ENCODE data around the gene TRAF3IP1.
"Not testable (repeated sequence)": the region's sequence is repeated elsewhere in the genome, so short reads cannot be mapped to it uniquely, and the experiment has no call there.

TRAF3IP1 gene

DNA sequence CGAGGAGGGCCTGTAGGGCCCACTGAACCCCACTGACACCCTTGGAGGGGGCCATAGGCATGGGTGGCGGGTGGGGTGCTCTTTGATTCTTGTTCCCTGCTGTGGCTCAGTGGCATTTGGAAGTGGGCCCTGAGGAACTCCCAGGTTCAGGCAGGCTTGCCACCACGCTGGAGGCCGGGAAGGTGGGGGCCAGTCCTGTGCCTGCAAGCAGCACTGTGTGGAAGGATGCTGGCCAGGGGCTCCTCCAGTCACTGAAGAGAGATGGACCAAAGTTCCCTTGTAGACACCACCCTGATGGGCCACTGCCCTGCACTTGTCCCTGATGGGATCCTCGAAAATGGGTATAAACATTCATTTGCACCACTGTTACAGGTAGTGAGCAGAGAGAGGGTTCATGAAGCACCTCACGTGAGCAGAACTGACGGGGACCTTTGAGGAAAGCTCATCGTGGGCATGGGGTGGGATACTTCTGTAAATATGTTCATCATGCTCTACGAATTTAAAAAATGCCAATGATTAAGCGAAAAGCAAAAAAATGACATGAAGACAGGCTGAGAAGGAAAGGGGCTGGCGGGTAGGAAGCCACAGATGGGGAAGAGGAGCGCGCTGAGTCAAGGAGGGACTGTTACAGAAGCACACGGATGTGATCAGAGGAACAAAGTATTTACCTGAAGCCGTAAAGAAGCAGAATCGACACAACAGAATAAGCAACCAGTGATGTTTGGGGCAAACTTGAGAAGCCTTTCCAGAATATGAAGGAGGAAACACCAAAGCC lies 61.2 kb downstream of the TRAF3IP1 start:
- no peak for DNase-seq

DNA sequence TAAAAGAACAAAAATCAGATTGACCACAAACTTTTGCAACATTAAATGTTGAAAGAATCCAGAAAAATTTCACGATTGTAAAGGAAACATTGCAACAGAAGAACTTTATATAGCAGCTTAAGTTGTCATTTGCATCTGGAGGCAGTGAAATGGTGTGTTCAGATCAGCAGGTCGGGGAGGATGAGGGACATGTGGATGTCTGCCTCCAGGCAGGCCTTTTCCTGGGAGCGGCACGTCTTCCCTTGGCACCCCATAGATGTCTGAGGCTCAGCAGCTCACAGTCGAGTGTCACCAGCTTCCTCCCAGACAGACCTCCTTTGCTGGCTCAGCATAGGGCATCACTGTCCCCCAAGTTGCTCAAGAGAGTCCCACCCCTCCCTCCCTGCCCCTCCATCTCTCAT lies 62.1 kb downstream of the TRAF3IP1 start:
- DNase-seq: no peak

- DNase-seq: no peak
Observed at GRCh38 chr2:238383135-238383534, 62.8 kb downstream of the TRAF3IP1 start.

- no peak for DNase-seq
Observed at GRCh38 chr2:238383743-238384380, 63.5 kb downstream of the TRAF3IP1 start.

DNA sequence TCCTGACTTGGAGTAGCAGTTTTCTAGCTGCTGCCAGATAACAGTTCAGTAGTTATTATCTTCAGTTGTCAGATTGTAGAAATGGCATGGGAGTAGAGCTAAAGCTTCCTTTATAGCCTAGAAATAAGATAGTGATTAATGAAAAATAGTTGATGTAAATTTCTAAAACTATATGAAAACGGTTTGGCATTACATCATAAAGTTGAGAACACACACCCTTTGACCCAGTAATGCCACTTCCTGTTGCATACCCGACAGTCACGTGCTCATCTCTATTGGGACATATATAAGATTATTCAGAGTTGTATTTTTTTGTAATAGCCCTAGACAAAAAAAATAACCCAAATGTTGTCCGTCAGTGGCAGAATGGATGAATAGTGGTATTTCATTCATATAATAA lies 67.0 kb downstream of the TRAF3IP1 start:
- DNase-seq: no peak

- DNase-seq: no peak
Observed at GRCh38 chr2:238388794-238389193, 68.5 kb downstream of the TRAF3IP1 start.

DNA sequence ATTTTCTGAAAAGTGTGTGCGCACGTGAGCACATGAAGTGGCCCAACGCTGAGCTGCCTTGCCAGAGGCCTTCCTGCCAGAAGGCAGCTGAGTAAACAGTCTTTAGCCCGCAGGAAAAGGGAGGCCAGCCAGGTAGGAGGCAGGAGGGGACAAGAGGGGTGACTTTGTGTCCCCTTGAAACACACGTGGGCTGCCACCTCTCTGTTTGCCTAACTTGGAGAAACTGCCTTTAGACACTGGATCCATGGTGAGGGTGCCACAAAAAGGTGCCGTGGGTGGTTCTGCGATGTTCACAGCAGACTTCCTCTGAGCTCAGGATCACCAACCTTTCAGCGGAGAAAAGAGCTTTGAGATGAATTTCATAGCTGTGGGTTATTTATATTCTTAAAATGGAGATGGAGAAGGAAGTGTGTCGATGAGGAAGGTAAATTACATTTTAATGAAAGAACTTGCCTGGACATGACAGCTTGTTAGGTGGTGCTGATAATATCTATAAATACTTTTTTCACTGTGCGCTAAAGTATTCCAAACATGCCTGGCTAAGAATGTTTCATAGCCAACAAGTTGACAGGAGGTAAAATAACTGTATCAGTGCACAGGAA lies 69.8 kb downstream of the TRAF3IP1 start:
- no peak for DNase-seq

GRCh38 chr2:238391042-238391689 lies 70.8 kb downstream of the TRAF3IP1 start:
- DNase-seq: no peak

DNA sequence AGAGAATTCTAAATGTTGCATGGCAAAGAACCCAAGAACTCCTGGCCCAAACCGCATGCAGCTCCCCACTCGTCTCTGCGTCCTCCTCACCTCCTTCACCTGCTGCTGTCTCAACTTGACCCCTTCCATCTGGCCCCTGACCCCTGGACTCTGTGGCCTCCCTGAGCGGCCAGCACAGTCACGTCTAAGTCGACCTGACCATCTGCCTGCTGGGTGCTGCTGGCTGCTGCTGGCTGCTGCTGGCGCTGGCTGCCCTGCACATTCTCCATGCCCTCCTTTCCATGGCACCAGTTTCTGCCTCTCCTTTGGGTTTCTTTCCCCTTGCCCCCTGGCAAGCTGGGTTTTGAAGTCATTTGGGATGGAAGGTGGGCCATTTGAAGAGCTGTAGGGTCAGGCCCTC lies 76.3 kb downstream of the TRAF3IP1 start:
- DNase-seq: no peak

DNA sequence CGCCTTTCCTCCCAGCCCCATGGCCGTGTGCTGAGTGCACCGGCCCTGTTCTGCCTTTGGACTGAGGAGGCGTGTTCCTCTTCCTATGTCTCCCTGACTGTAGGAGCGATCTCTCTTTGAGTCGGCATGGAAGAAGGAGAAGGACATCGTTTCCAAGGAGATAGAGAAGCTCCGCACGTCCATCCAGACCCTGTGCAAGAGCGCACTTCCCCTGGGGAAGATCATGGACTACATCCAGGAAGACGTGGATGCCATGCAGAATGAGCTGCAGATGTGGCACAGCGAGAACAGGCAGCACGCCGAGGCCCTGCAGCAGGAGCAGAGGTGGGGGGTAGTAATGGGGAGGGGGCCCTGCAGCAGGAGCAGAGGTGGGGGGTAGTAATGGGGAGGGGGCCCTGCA lies 77.0 kb downstream of the TRAF3IP1 start:
- DNase-seq: no peak

DNA sequence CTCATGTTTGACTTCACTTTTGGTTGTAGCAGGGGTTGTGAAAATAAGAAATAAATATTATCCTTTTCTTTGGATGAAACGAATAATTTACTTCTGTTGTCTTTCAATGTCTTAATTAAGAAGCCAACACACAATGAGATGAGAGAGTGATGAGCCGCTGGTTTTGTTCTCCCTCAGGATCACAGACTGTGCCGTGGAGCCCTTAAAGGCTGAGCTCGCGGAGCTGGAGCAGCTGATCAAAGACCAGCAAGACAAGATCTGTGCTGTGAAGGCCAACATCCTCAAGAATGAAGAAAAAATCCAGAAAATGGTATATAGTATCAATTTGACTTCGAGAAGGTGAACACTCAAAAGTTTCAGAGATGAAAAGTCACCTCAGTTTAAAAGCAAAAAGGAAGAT lies 78.3 kb downstream of the TRAF3IP1 start:
- DNase-seq: no peak

GRCh38 chr2:238399094-238399493 lies 78.8 kb downstream of the TRAF3IP1 start:
- DNase-seq: no peak

DNA sequence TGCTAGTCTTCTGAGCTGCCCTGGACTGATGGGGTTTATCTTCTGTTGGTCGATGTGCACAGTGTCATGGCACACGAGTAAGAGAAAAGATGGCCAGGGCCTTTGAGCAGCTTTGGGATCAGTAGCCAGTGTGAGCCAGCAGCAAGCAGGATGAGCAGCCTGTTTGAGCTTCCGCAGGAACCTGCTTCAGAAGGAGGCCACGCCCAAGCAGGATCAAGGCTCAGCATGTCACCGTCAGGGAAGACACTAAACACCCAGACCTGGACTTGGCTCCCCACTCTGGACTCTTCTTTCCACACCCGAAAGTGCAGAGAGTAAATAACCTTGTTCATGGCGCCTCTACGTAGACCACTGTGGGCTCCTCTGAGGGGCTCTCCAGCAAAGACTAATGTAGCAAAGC lies 81.2 kb downstream of the TRAF3IP1 start:
- no peak for DNase-seq

DNA sequence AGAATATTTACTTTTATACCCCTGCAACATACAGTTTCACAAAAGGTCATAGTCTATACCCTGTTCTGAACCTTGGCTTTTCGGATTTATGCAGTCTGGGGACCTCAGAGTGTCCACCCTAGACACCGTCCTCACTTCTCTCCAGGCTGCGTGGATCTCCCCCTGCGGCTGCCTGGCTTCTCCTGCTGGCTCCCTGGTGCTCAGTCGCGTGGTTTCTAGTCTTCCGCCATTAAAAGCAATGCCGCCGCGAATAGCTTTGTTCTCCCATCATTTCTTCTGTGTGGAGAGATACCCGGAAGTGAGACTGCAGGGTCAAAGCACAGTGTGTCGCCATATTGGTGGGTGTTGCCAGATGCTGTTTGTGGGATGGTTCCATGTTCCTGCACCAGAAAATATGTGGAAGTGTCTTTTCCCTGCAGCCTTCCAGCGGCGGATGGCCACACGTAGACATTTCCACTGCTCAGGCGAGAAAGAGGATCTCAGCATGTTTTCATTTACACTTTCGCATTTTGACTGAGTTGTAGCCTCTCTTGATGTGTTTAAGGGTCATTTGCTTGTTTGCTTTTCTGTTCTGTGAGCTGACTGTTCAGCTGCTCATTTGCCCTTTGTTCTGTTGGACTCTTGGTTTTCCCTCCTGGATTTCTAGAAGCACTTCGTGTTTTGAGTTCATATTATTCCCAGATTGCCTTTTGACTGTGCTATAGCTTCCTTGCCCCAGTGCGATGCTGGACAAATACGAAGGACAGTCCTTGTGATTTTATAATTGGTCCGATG lies 83.5 kb downstream of the TRAF3IP1 start:
- no peak for DNase-seq

GRCh38 chr2:238404406-238405216 lies 84.3 kb downstream of the TRAF3IP1 start:
- no peak for DNase-seq

- not testable (repeated sequence) for DNase-seq
Observed at GRCh38 chr2:238405217-238405555, 84.9 kb downstream of the TRAF3IP1 start.

DNA sequence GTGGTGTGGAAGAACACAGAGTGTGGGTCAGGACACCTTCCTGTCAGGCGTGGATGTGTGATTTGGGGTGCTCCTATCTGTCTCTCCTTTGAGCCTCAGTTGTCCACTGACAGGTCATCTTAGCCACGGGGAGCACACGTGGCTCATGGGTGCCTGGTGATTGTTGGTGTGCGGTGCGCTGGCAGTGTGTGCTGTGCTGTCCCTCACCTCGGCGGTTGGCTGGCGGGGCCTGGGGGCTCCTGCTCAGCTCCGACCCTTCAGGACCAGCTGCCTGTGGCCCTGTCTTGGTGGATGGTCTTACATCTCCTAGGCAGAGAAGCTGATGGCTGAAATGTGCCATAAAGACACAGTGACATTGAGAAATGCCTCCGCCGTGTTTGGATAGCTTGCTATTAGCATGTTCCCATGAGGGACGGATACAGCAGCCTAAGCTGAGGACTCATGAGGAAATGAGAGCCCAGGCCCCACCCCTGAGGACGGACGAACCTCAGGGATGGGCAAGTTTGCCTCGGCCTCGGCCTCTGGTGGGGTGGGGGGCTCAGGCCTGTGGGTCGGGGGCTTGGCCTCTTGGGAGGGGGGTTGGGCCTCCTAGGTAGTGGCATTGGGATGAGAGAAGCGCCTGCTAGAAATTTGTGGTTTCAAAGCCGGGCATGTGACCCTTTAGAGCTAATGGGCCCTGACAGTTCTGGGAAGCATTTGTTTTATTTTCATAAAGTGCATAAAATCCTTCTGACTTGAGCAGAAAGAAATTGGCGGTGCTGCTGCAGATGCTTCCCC lies 86.1 kb downstream of the TRAF3IP1 start:
- DNase-seq: no peak

DNA sequence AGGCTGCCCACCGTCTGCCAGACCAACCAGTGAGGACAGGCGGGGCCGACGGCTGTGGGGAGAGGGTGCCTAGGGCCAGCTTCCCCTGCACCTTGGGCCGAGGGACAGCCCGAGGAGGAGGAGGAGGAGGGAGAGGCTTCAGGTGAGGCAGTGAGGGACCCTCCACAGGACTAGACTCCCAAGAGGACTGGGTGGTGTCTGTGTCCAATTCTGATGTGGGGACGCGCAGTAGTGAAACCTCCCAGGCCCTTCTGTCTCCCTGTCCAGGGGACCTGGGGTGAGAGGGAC lies 86.6 kb downstream of the TRAF3IP1 start:
- no peak for DNase-seq

DNA sequence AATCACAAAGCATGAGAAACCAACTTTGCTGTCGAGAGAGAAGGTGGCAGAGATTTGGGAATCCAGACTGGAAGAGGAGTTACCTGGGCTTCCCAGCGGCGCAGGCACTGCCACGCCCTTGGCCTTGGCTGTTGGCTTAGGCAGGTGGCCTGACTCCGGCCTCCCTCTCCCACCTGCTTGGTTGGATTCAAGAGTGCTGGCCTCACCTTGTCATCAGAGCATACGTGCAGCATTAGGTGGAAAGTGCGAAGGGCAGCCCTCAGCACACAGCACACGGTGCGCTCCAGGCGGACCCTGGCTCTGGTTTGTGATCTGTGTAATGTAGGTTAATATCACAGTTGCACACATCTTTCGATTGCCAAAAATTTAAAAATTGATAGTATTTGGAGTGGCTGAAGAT lies 87.2 kb downstream of the TRAF3IP1 start:
- no peak for DNase-seq

- no peak for DNase-seq
Observed at GRCh38 chr2:238408615-238409340, 88.5 kb downstream of the TRAF3IP1 start.
